ENCODE measurements around the gene KSR1. TPM values are rescaled to one million over a fixed set of nuclear protein-coding genes. Genes with fewer than 3 reads are reported as not detected.

KSR1 gene
- total and polyA plus RNA-seq, 2 of the 8 experiments (the other 6 are each of a cell fraction or from before 2014, with no cell fraction given), result 14.1 to 34.7 TPM

- no peaks in the 10 kb centered on the region for H3K36me3 ChIP-seq (ENCODE audit: control insufficient read depth in 2 of 4, insufficient read depth in 4 of 4, low read length in 3 of 4)
- no peak overlapping the region for H3K9ac ChIP-seq (replicated peaks in 1 of 4; ENCODE audit: extremely low read depth in 1 of 4, low read depth in 3 of 4, low read length in 3 of 4)
- H3K14ac ChIP-seq (ENCODE audit: insufficient read length), result no peak overlapping the region
- no peaks in the 10 kb centered on the region for H3K9me3 ChIP-seq (ENCODE audit: insufficient read depth in 2 of 2, low read depth in 1 of 2, low read length in 1 of 2)
- H4K8ac ChIP-seq (ENCODE audit: extremely low read depth, insufficient read depth, low read length), result no peak overlapping the region
- no peak overlapping the region for H2AFZ ChIP-seq (ENCODE audit: low read length)
- no peak overlapping the region for H4K5ac ChIP-seq (ENCODE audit: insufficient read length, low read depth, low read length)
- WGBS, 2 experiments (ENCODE audit: extremely low coverage in 1 of 2, insufficient coverage in 1 of 2, insufficient read length in 1 of 2, insufficient replicate concordance in 2 of 2, low coverage in 1 of 2, low lambda C conversion rate in 2 of 2, missing lambda C conversion rate in 1 of 2), result 84% methylated on average over 9 of the region's 10 CpGs; no CpG with 5 or more reads in 1 of the 2 experiments
- H3K4me1 ChIP-seq (replicated peaks in 1 of 4; ENCODE audit: control insufficient read depth in 3 of 4, insufficient read depth in 4 of 4, low read length in 3 of 4), result peaks cover 5 to 26% (median 13%) of the 10 kb centered on the region in 4 experiments; a peak in 6 of 7 replicates
- H2AK5ac ChIP-seq (ENCODE audit: low read depth, low read length), result peak overlapping the region; percentile 41; the same call in 1 of the 2 replicates
- DNase-seq (ENCODE audit: low read depth in 1 of 2, low spot score in 2 of 2) (no peak), FAIRE-seq (no peak)
- H3K27ac ChIP-seq (ENCODE audit: low read depth, low read length), result no peak overlapping the region
- H3K79me1 ChIP-seq (ENCODE audit: low read depth, low read length), result peaks cover 9% of the 10 kb centered on the region; the same call in 1 of the 2 replicates
- peak overlapping the region; percentile 34; the same call in 1 of the 2 replicates for H2BK15ac ChIP-seq (ENCODE audit: low read length)
- H3K4me2 ChIP-seq (ENCODE audit: insufficient read depth in 1 of 2, low read depth in 2 of 2, low read length in 2 of 2), result peak overlapping the region in 1 of 2 experiments; percentile 34; a peak in 1 of 4 replicates
- H2BK20ac ChIP-seq (ENCODE audit: low read length), result peak overlapping the region; percentile 16; the same call in 1 of the 2 replicates
- CTCF ChIA-PET (ENCODE audit: partially characterized antibody), result no interaction called here
- H3K79me2 ChIP-seq (ENCODE audit: control insufficient read depth in 1 of 2, insufficient read depth in 2 of 2, low read length in 2 of 2), result peaks cover 0 to 87% of the 10 kb centered on the region in 2 experiments; a peak in 3 of 4 replicates
- H3K23ac ChIP-seq (ENCODE audit: insufficient read length), result no peak overlapping the region
- H4K91ac ChIP-seq (replicated peaks; ENCODE audit: insufficient read length, low read length), result peak overlapping the region; percentile 31
- H3K4ac ChIP-seq (replicated peaks; ENCODE audit: insufficient read length, low read depth, low read length), result no peak overlapping the region
- H3K4me3 ChIP-seq (ENCODE audit: extremely low read depth in 1 of 4, insufficient read depth in 2 of 4, low read depth in 3 of 4, low read length in 4 of 4), result no peak overlapping the region
- peak overlapping the region; percentile 65; the same call in 1 of the 2 replicates for H2BK12ac ChIP-seq (ENCODE audit: low read depth, low read length)
- no peak overlapping the region for H3K56ac ChIP-seq (replicated peaks; ENCODE audit: insufficient read length, low read depth, low read length)
- no peak overlapping the region for H2BK120ac ChIP-seq (replicated peaks; ENCODE audit: low read depth, low read length)
- H2BK5ac ChIP-seq (ENCODE audit: low read depth, low read length), result no peak overlapping the region
- no peaks in the 10 kb centered on the region for H3K27me3 ChIP-seq (replicated peaks in 1 of 4; ENCODE audit: control insufficient read depth in 3 of 4, extremely low read depth in 1 of 4, insufficient read depth in 3 of 4, low read length in 3 of 4)
- peaks cover 0 to 6% of the 10 kb centered on the region in 2 experiments for H4K20me1 ChIP-seq (replicated peaks in 1 of 2; ENCODE audit: control insufficient read depth in 1 of 2, insufficient read depth in 2 of 2, low read length in 2 of 2)
- no peaks in the 10 kb centered on the region for H3K23me2 ChIP-seq (ENCODE audit: low read depth, low read length)
- POLR2A ChIA-PET (ENCODE audit: partially characterized antibody), result no interaction called here
- H3K18ac ChIP-seq (ENCODE audit: extremely low read depth, low read length), result peak overlapping the region; percentile 40; the same call in 1 of the 2 replicates
- TF ChIP-seq GTF2F1 (IDR thresholded peaks at IDR 0.05; ENCODE audit: borderline replicate concordance, low read depth, low read length), result no peak
These were observed 22.8 kb downstream of the KSR1 start for GRCh38 chr17:27478901-27479538.

Data from H1 (cell line).